DOHH2 (cell line): ENCODE measurements around the gene RPTOR.

Source experiments
- EZH2phosphoT487 ChIP-seq: fragments of 200-600 bp; sonication (generic); IDR thresholded peaks from 2 replicates; pipeline ENCODE4 v1.6.1; 2017; ENCODE audit warnings: borderline replicate concordance, mild to moderate bottlenecking, antibody characterized with exemption, low read length, moderate library complexity, mixed read lengths
- TF ChIP-seq, protein P1 (sequence below): fragments of 200-600 bp; sonication (generic); IDR thresholded peaks from one replicate; pipeline ENCODE4 v1.5.1; 2014; ENCODE audit warnings: antibody characterized with exemption, mild to moderate bottlenecking, low read depth, low read length; ENCODE audit not compliant: poor library complexity, severe bottlenecking

GRCh38 chr17:80749611-80750010 is 205.0 kb downstream of the RPTOR start:
- TF ChIP-seq, protein P1, sequence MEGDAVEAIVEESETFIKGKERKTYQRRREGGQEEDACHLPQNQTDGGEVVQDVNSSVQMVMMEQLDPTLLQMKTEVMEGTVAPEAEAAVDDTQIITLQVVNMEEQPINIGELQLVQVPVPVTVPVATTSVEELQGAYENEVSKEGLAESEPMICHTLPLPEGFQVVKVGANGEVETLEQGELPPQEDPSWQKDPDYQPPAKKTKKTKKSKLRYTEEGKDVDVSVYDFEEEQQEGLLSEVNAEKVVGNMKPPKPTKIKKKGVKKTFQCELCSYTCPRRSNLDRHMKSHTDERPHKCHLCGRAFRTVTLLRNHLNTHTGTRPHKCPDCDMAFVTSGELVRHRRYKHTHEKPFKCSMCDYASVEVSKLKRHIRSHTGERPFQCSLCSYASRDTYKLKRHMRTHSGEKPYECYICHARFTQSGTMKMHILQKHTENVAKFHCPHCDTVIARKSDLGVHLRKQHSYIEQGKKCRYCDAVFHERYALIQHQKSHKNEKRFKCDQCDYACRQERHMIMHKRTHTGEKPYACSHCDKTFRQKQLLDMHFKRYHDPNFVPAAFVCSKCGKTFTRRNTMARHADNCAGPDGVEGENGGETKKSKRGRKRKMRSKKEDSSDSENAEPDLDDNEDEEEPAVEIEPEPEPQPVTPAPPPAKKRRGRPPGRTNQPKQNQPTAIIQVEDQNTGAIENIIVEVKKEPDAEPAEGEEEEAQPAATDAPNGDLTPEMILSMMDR: no peak
- no peak for TF ChIP-seq EZH2phosphoT487
